SK-N-SH (cell line): Measurements from ENCODE around the gene BGN. TPM values are rescaled to one million over a fixed set of nuclear protein-coding genes. Genes with fewer than 3 reads are reported as not detected.
A peak's percentile ranks its signal among the peaks of the same experiment; 100 is the strongest.

Experiments
- CTCF ChIA-PET: fragments of 300-600, 350-600 bp; formaldehyde crosslinking; extraction: SDS; loops from one replicate; lab custom pipeline; 2021; lab: Yijun Ruan, JAX
- POLR2A ChIA-PET: fragments of 350-600 bp; sonication (Branson Sonifier 250); formaldehyde crosslinking; extraction: SDS; loops from one replicate; lab custom pipeline; 2020; ENCODE audit warnings: antibody characterized with exemption, inconsistent platforms; lab: Yijun Ruan, JAX
- DNase-seq: peaks from one replicate; pipeline ENCODE4 v3.0.0; 2012
- H2AFZ ChIP-seq: fragments of 200-600 bp; sonication (generic); 2 replicates; pipeline ENCODE4 v1.8.1; 2016; ENCODE audit warnings: antibody characterized with exemption, mild to moderate bottlenecking, low read depth
- H3F3A ChIP-seq: fragments of 200-600 bp; sonication (generic); replicated peaks from 2 replicates; pipeline ENCODE3; 2016; ENCODE audit warnings: antibody characterized with exemption, mild to moderate bottlenecking; ENCODE audit not compliant: insufficient read depth
- H3K27ac ChIP-seq, 2 experiments: fragments of 200-500 bp in 1 of 2; fragments of 200-600 bp in 1 of 2; sonication (Bioruptor generic) in 1 of 2; sonication (generic), shearing (Covaris generic) in 1 of 2; 2 replicates each; pipeline versions ENCODE4 v1.5.1 to v1.6.1; 2014 to 2016; ENCODE audit warnings: low read depth in 2 of 2, inconsistent platforms in 1 of 2, low read length in 1 of 2, mild to moderate bottlenecking in 1 of 2, mixed read lengths in 1 of 2
- H3K27me3 ChIP-seq: fragments of 200-600 bp; sonication (generic), shearing (Covaris generic); 2 replicates; pipeline ENCODE4 v1.6.1; 2016; ENCODE audit warnings: mixed run types; ENCODE audit not compliant: insufficient read depth
- H3K36me3 ChIP-seq, 2 experiments: fragments of 200-500 bp in 1 of 2; fragments of 200-600 bp in 1 of 2; sonication (Bioruptor generic) in 1 of 2; sonication (generic) in 1 of 2; replicated peaks in 1 of 2; 2 replicates each; pipeline versions ENCODE3 to v1.5.1; 2014 to 2016; ENCODE audit warnings: low read length in 1 of 2, mild to moderate bottlenecking in 1 of 2; ENCODE audit not compliant: insufficient read depth in 2 of 2, control insufficient read depth in 1 of 2
- H3K4me1 ChIP-seq, 2 experiments: fragments of 200-500 bp in 1 of 2; fragments of 200-600 bp in 1 of 2; sonication (Bioruptor generic) in 1 of 2; sonication (generic), shearing (Covaris generic) in 1 of 2; 2 replicates each; pipeline versions ENCODE4 v1.5.1 to v1.6.1; 2014 to 2016; ENCODE audit warnings: low read depth in 1 of 2, low read length in 1 of 2, mixed run types in 1 of 2; ENCODE audit not compliant: insufficient read depth in 2 of 2, control insufficient read depth in 1 of 2
- H3K4me2 ChIP-seq: fragments of 200-600 bp; sonication (generic), shearing (Covaris generic); 2 replicates; pipeline ENCODE4 v1.6.1; 2017; ENCODE audit warnings: mixed run types
- H3K4me3 ChIP-seq, 2 experiments: fragments of 200-500 bp in 1 of 2; fragments of 200-600 bp in 1 of 2; sonication (Bioruptor generic) in 1 of 2; sonication (generic), shearing (Covaris generic) in 1 of 2; 2 replicates each; pipeline versions ENCODE4 v1.5.1 to v1.8.1; 2014 to 2016; ENCODE audit warnings: low read depth in 2 of 2, inconsistent platforms in 1 of 2, low read length in 1 of 2, mild to moderate bottlenecking in 1 of 2, mixed read lengths in 1 of 2, moderate library complexity in 1 of 2
- H3K79me2 ChIP-seq: fragments of 200-600 bp; sonication (generic); 2 replicates; pipeline ENCODE4 v1.8.1; 2017; ENCODE audit warnings: mild to moderate bottlenecking; ENCODE audit not compliant: insufficient read depth
- H3K9ac ChIP-seq: fragments of 200-600 bp; sonication (generic); 2 replicates; pipeline ENCODE4 v1.6.1; 2017; ENCODE audit warnings: mixed run types
- H3K9me2 ChIP-seq: fragments of 200-600 bp; sonication (generic); 2 replicates; pipeline ENCODE4 v1.6.1; 2017; ENCODE audit warnings: mixed run types
- H3K9me3 ChIP-seq: fragments of 200-600 bp; sonication (generic); 2 replicates; pipeline ENCODE4 v1.6.1; 2017; ENCODE audit warnings: mixed run types, mild to moderate bottlenecking, moderate library complexity
- H4K20me1 ChIP-seq: fragments of 200-600 bp; sonication (generic); 2 replicates; pipeline ENCODE4 v1.6.1; 2017; ENCODE audit warnings: mild to moderate bottlenecking, mixed run types; ENCODE audit not compliant: insufficient read depth
- ELF1 ChIP-seq: IDR thresholded peaks from 2 replicates; pipeline ENCODE4 v1.4.0; 2012
- EP300 ChIP-seq, 2 experiments: IDR thresholded peaks; 2 replicates each; pipeline versions ENCODE4 v1.4.0 to v1.6.1; 2012; ENCODE audit warnings: borderline replicate concordance in 1 of 2, low read depth in 1 of 2, low read length in 1 of 2
- FOXJ3 ChIP-seq: sonication (generic); formaldehyde crosslinking; IDR thresholded peaks from 2 replicates; pipeline ENCODE4 v1.5.1; 2020; ENCODE audit warnings: mild to moderate bottlenecking, missing genetic modification reagents
- FOXM1 ChIP-seq: IDR thresholded peaks from 2 replicates; pipeline ENCODE4 v1.4.0; 2012; ENCODE audit warnings: low read depth, mild to moderate bottlenecking
- IRF3 ChIP-seq: fragments of 150-350 bp; IDR thresholded peaks from 2 replicates; pipeline ENCODE4 v1.6.1; 2016; ENCODE audit warnings: mild to moderate bottlenecking, low read depth, low read length
- JUND ChIP-seq: IDR thresholded peaks from 2 replicates; pipeline ENCODE4 v1.4.0; 2012
- MEF2A ChIP-seq: IDR thresholded peaks from 2 replicates; pipeline ENCODE4 v1.4.0; 2012; ENCODE audit warnings: low read depth, borderline replicate concordance
- NRF1 ChIP-seq: IDR thresholded peaks from 2 replicates; pipeline ENCODE4 v1.6.1; 2012; ENCODE audit warnings: low read depth, mild to moderate bottlenecking, low read length
- RCOR1 ChIP-seq: fragments of 150-350 bp; IDR thresholded peaks from 2 replicates; pipeline ENCODE4 v1.6.1; 2017; ENCODE audit warnings: antibody characterized with exemption, low read length
- REST ChIP-seq: IDR thresholded peaks from 2 replicates; pipeline ENCODE4 v1.6.1; 2012; ENCODE audit warnings: mild to moderate bottlenecking, low read depth, low read length, moderate library complexity
- RXRA ChIP-seq: IDR thresholded peaks from 2 replicates; pipeline ENCODE4 v1.4.0; 2012; ENCODE audit warnings: low read depth, mild to moderate bottlenecking, borderline replicate concordance
- SMC3 ChIP-seq: IDR thresholded peaks from 2 replicates; pipeline ENCODE4 v1.6.1; 2012; ENCODE audit warnings: low read depth, low read length, improper control_type of control experiment
- YY1 ChIP-seq: IDR thresholded peaks from 2 replicates; pipeline ENCODE4 v1.4.0; 2012; ENCODE audit warnings: low read depth, mild to moderate bottlenecking
- WGBS: methylation state at CpG from one replicate; pipeline ENCODE4 v1.1.6; 2017; ENCODE audit warnings: low lambda C conversion rate; 5-methylcytosine and 5-hydroxymethylcytosine counted together
- polyA plus RNA-seq, 3 experiments: library from polyadenylated mRNA; depleted of rRNA; stranded (reverse); fragments of >200 nt; gene quantifications; 2 replicates each; pipeline ENCODE4 v1.2.3, GENCODE V29; 2012

BGN gene
- polyA plus RNA-seq, 1 of the 3 experiments (the other 2 are of a cell fraction), result 28.9 TPM

- TF ChIP-seq REST (no peak), MEF2A (no peak), RXRA (no peak), RCOR1 (no peak)
- TF ChIP-seq, all 33 proteins: peak for 0
Observed at GRCh38 chrX:153520287-153520917, 25.6 kb downstream of the BGN start (continued).

DNA sequence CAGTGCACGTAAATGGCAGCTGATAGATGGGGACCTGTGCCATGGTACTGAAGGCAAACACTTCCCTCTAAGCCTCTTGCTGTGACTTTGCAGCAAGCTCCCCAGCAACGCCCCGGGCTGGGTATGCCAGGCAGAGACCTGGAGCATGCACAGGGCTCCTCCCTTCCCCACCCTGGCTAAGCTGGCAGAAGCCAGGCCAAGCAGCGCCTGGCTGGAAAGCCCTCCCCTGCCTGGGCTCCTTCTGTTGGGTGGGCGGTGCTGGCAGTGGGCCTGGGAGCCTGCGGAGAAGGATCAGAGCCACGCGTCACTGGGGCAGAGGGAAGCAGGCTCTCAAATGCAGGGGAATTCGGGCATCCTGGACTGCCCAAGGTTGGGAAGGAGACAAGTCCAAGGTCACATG is 26.3 kb downstream of the BGN start:
- ChIA-PET CTCF (interaction anchor here (1.1 to 2.7 kb wide), 4 partner anchors 14 to 139 kb away, joined by 3 to 12 read pairs (median 7); partner anchors contain the start of gene HAUS7), POLR2A (interaction anchor here (1.2 kb wide), 1 partner anchor 17 kb away, joined by 7 read pairs; no protein-coding TSS in a partner anchor)
- 38% methylated on average over 5 of the region's 9 CpGs for WGBS
- H3K27ac ChIP-seq, result peak overlapping the region in 1 of 2 experiments; percentile 58; a peak in 2 of 4 replicates
- H3K4me3 ChIP-seq, result no peak overlapping the region
- DNase-seq, result peak; percentile 76
- peaks cover 40% of the 10 kb centered on the region; the same call in 1 of the 2 replicates for H3K27me3 ChIP-seq
- no peaks in the 10 kb centered on the region for H4K20me1 ChIP-seq
- no peak overlapping the region for H3K4me2 ChIP-seq
- no peak overlapping the region for H2AFZ ChIP-seq
- H3K79me2 ChIP-seq, result no peaks in the 10 kb centered on the region
- H3F3A ChIP-seq, result peaks cover 4% of the 10 kb centered on the region
- no peaks in the 10 kb centered on the region for H3K36me3 ChIP-seq
- no peaks in the 10 kb centered on the region for H3K9me2 ChIP-seq
- no peak for TF ChIP-seq EP300 (IDR thresholded peaks at IDR 0.05; ENCODE audit: borderline replicate concordance in 1 of 2, low read depth in 1 of 2, low read length in 1 of 2)
- peaks cover 0 to 44% of the 10 kb centered on the region in 2 experiments; a peak in 3 of 4 replicates for H3K4me1 ChIP-seq
- no peaks in the 10 kb centered on the region for H3K9me3 ChIP-seq
- H3K9ac ChIP-seq, result no peak overlapping the region

- H3K36me3 ChIP-seq, result no peaks in the 10 kb centered on the region
- H3K9ac ChIP-seq, result no peak overlapping the region
- DNase-seq, result no peak
- H3F3A ChIP-seq, result peaks cover 4% of the 10 kb centered on the region
- ChIA-PET POLR2A (no interaction called here), CTCF (interaction anchor here (0.7 to 2.7 kb wide), 5 partner anchors 11 to 581 kb away, joined by 3 to 12 read pairs (median 4); partner anchors contain the start of gene HAUS7)
- no peak overlapping the region for H3K4me3 ChIP-seq
- H3K9me3 ChIP-seq, result no peaks in the 10 kb centered on the region
- 83% methylated on average over 3 of the region's 12 CpGs for WGBS
- peaks cover 0 to 57% of the 10 kb centered on the region in 2 experiments; a peak in 3 of 4 replicates for H3K4me1 ChIP-seq
- H4K20me1 ChIP-seq, result no peaks in the 10 kb centered on the region
- no peaks in the 10 kb centered on the region for H3K9me2 ChIP-seq
- H3K4me2 ChIP-seq, result no peak overlapping the region
- no peak overlapping the region for H2AFZ ChIP-seq
- peaks cover 51% of the 10 kb centered on the region; the same call in 1 of the 2 replicates for H3K27me3 ChIP-seq
- TF ChIP-seq IRF3 (no peak), FOXM1 (no peak), YY1 (no peak), FOXJ3 (CRISPR knock-in tag) (no peak), NRF1 (no peak), SMC3 (no peak), ELF1 (no peak), JUND (no peak)
- peak overlapping the region in 1 of 2 experiments; percentile 50; a peak in 1 of 4 replicates for H3K27ac ChIP-seq
- no peaks in the 10 kb centered on the region for H3K79me2 ChIP-seq
Observed at GRCh38 chrX:153522259-153522658, 27.5 kb downstream of the BGN start.
